Measurements from ENCODE around the gene KBTBD7. TPM values are rescaled to one million over a fixed set of nuclear protein-coding genes. Genes with fewer than 3 reads are reported as not detected.

The KBTBD7 gene
- total and polyA plus RNA-seq, 2 of the 13 experiments (the other 11 are each of a cell fraction or from before 2014, with no cell fraction given) = 3.6 to 9.0 TPM

DNA sequence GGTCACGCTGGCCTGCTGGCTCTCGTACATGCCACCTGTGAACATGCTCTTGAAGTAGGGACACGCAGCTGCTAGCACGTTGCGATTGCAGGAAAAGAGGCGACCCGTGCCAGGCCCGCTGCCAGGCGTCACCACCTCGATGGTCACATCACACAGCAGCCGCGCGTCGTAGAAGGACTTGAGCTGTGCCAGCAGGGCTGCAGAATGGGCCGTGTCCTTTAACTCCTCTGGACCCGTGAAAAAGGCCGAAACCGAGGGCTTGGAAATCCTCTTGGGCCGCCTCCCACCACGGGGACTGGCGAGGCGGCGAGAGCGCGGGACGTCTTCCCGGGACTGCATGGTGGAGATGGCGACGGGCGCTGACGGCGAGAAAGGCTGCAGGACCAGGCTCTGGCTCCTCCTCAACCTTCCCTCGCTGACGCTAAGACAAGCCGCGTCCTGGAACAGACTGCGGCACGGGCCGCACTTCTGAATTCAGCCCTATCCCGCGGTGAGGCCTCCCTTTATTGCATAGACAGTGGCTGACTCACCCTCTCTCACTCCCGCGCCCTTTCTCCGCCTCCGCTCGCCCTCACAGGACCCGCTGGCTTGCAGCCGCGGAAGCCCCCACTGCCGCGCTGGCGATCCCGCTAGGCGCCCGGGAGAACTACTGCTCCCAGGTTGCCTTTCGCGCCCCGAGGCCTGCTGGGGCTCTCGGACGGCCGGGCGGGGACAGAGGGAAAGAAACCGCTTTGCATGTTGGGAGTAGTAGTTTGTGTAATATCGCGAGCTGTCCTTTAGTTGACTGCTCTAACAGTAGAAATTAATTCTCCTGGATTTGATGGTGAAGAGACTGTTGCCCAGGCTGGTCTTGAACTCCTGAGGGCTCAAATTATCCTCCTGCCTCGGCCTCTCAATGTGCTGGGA is at the start of gene KBTBD7 (continued):
- TF ChIP-seq ZNF362 (CRISPR knock-in tag; IDR thresholded peaks at IDR 0.05; ENCODE audit: borderline replicate concordance) = no peak; the same call in 1 of the 2 replicates
- TF ChIP-seq ZNF770 (CRISPR knock-in tag; IDR thresholded peaks at IDR 0.05) = peak; percentile 49; the same call in 1 of the 2 replicates
- no peak for TF ChIP-seq IKZF1 (IDR thresholded peaks at IDR 0.05)
- TF ChIP-seq THYN1 (CRISPR knock-in tag; IDR thresholded peaks at IDR 0.05; ENCODE audit: borderline replicate concordance, low read depth) = no peak
- peak; percentile 63; the same call in 1 of the 2 replicates for TF ChIP-seq ZNF513 (CRISPR knock-in tag; conservative IDR thresholded peaks at IDR 0.05)
- TF ChIP-seq, protein P1, sequence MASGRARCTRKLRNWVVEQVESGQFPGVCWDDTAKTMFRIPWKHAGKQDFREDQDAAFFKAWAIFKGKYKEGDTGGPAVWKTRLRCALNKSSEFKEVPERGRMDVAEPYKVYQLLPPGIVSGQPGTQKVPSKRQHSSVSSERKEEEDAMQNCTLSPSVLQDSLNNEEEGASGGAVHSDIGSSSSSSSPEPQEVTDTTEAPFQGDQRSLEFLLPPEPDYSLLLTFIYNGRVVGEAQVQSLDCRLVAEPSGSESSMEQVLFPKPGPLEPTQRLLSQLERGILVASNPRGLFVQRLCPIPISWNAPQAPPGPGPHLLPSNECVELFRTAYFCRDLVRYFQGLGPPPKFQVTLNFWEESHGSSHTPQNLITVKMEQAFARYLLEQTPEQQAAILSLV (CRISPR knock-in tag; IDR thresholded peaks at IDR 0.05; ENCODE audit: borderline replicate concordance) = peak; percentile 82; the same call in 1 of the 2 replicates
- TF ChIP-seq CCDC6 (CRISPR knock-in tag; IDR thresholded peaks at IDR 0.05) = 0 out of 2 replicates have a peak, but pooled peaks have one; percentile 46
- TF ChIP-seq ZBTB14 (CRISPR knock-in tag; IDR thresholded peaks at IDR 0.05) = 0 out of 2 replicates have a peak, but pooled peaks have one; percentile 24
- TF ChIP-seq HDAC2 (CRISPR knock-in tag; IDR thresholded peaks at IDR 0.05) = peak; percentile 67
- peak; percentile 82; the same call in 1 of the 2 replicates for TF ChIP-seq ZFP37 (CRISPR knock-in tag; IDR thresholded peaks at IDR 0.05; ENCODE audit: borderline replicate concordance)
- peak; percentile 71; the same call in 1 of the 2 replicates for TF ChIP-seq FOXK1 (CRISPR knock-in tag; IDR thresholded peaks at IDR 0.05; ENCODE audit: borderline replicate concordance, low read depth)
- no peak for TF ChIP-seq REL (CRISPR knock-in tag; conservative IDR thresholded peaks at IDR 0.05)
- TF ChIP-seq TGIF2 (CRISPR knock-in tag; IDR thresholded peaks at IDR 0.05) = no peak
- TF ChIP-seq, protein P2, sequence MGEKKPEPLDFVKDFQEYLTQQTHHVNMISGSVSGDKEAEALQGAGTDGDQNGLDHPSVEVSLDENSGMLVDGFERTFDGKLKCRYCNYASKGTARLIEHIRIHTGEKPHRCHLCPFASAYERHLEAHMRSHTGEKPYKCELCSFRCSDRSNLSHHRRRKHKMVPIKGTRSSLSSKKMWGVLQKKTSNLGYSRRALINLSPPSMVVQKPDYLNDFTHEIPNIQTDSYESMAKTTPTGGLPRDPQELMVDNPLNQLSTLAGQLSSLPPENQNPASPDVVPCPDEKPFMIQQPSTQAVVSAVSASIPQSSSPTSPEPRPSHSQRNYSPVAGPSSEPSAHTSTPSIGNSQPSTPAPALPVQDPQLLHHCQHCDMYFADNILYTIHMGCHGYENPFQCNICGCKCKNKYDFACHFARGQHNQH (CRISPR knock-in tag; IDR thresholded peaks at IDR 0.05) = peak; percentile 79
- TF ChIP-seq USF2 (IDR thresholded peaks at IDR 0.05; ENCODE audit: low read depth, low read length) = no peak
- TF ChIP-seq USF2 (CRISPR knock-in tag; IDR thresholded peaks at IDR 0.05; ENCODE audit: borderline replicate concordance) = peak; percentile 53; the same call in 1 of the 2 replicates
